ENCODE data around the gene EPC1.
A peak's percentile ranks its signal among the peaks of the same experiment; 100 is the strongest.
"Not testable (repeated sequence)": the region's sequence is repeated elsewhere in the genome, so short reads cannot be mapped to it uniquely, and the experiment has no call there.

EPC1 gene

GRCh38 chr10:32271617-32272016, 75.3 kb downstream of the EPC1 start:
- DNase-seq: no peak

GRCh38 chr10:32269343-32270100, 77.4 kb downstream of the EPC1 start:
- DNase-seq: no peak

- no peak for DNase-seq
Observed at GRCh38 chr10:32268788-32269187, 78.2 kb downstream of the EPC1 start.

- DNase-seq: no peak
Observed at GRCh38 chr10:32266979-32267378, 80.0 kb downstream of the EPC1 start.

GRCh38 chr10:32266566-32266965, 80.4 kb downstream of the EPC1 start:
- DNase-seq: no peak

GRCh38 chr10:32265756-32266155, 81.2 kb downstream of the EPC1 start:
- no peak for DNase-seq

GRCh38 chr10:32263300-32263699, 83.7 kb downstream of the EPC1 start:
- DNase-seq: no peak

- DNase-seq: no peak
Observed at GRCh38 chr10:32259551-32259950, 87.4 kb downstream of the EPC1 start.

- peak; percentile 67 for DNase-seq
Observed at GRCh38 chr10:32256613-32257437, 90.1 kb downstream of the EPC1 start.

- no peak for DNase-seq
Observed at GRCh38 chr10:32253821-32254220, 93.1 kb downstream of the EPC1 start.

GRCh38 chr10:32253276-32253675, 93.7 kb downstream of the EPC1 start:
- DNase-seq: no peak

- not testable (repeated sequence) for DNase-seq
Observed at GRCh38 chr10:32250489-32250888, 96.5 kb downstream of the EPC1 start.

GRCh38 chr10:32246685-32247084, 100.3 kb downstream of the EPC1 start:
- DNase-seq: no peak

- DNase-seq: no peak
Observed at GRCh38 chr10:32245760-32246159, 101.2 kb downstream of the EPC1 start.

GRCh38 chr10:32244421-32245207, 102.3 kb downstream of the EPC1 start:
- no peak for DNase-seq

- DNase-seq: no peak
Observed at GRCh38 chr10:32244011-32244410, 102.9 kb downstream of the EPC1 start.

- no peak for DNase-seq
Observed at GRCh38 chr10:32241946-32242345, 105.0 kb downstream of the EPC1 start.

- no peak for DNase-seq
Observed at GRCh38 chr10:32240471-32240870, 106.5 kb downstream of the EPC1 start.

GRCh38 chr10:32239769-32240168, 107.2 kb downstream of the EPC1 start:
- no peak for DNase-seq

- DNase-seq: no peak
Observed at GRCh38 chr10:32237644-32238345, 109.2 kb downstream of the EPC1 start.

- DNase-seq: no peak
Observed at GRCh38 chr10:32234471-32234870, 112.5 kb downstream of the EPC1 start.

GRCh38 chr10:32233375-32233774, 113.6 kb downstream of the EPC1 start:
- DNase-seq: not testable (repeated sequence)

- DNase-seq: no peak
Observed at GRCh38 chr10:32232378-32232777, 114.6 kb downstream of the EPC1 start.
